Measurements from ENCODE around the gene LRRC32. TPM values are rescaled to one million over a fixed set of nuclear protein-coding genes. Genes with fewer than 3 reads are reported as not detected.

Gene LRRC32
- total RNA-seq, 2 experiments from 2014 or later = 1.8 to 2.4 TPM

DNA sequence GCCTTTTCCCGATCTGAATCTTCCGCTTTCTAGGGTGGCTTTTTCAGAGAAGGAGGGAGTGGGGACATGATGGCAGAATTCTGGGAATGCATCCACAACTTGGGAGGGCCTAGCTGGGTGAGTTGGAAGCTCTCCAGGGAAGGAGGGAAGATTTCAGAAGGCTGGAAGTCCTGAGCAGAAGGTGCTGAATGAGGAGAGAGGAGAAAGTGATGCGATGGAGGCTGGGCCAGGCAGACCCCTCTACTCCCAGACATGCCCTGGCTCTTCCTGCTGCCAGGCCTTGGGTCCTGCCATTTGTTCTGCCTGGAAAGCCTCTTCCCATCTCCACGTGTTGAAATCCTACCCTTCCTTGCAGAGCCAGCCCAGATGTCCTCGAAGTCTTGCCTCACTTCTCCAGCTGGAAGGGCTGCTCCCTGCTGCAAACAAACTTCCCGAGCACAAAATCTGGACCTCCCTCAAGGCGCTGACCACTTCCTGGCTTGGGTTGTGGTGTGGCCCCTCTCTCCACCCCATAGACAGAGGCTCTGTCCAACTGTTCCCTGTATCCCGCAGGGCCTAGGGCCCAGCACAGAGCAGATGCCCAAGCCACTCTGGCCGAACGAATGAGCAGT, 16.8 kb downstream of the LRRC32 start:
- H3K36me3 ChIP-seq (ENCODE audit: insufficient read depth, low read length) = no peaks in the 10 kb centered on the region
- POLR2A ChIA-PET = no interaction called here
- DNase-seq (no peak), ATAC-seq (ENCODE audit: poor library complexity) (no peak)
- H3K9me3 Mint-ChIP-seq = no peaks in the 10 kb centered on the region
- no peaks in the 10 kb centered on the region for H3K4me1 ChIP-seq (ENCODE audit: insufficient read depth, low read length)
- H3K4me3 Mint-ChIP-seq = no peak overlapping the region
- CTCF ChIA-PET = no interaction called here
- no peak overlapping the region for H3K27ac ChIP-seq (ENCODE audit: low read depth in 1 of 2, low read length in 2 of 2)
- no peak overlapping the region for H3K4me3 ChIP-seq (ENCODE audit: low read length)
- no peaks in the 10 kb centered on the region for H3K36me3 Mint-ChIP-seq (ENCODE audit: low read depth)
- peaks cover 0 to 4% of the 10 kb centered on the region in 2 experiments for H3K27me3 ChIP-seq (ENCODE audit: control insufficient read depth in 1 of 2, insufficient read depth in 2 of 2, low read length in 2 of 2)
- H3K27me3 Mint-ChIP-seq = peaks cover 17% of the 10 kb centered on the region
- TF ChIP-seq CTCF (IDR thresholded peaks at IDR 0.05) = no peak
- H3K9me3 ChIP-seq (ENCODE audit: control insufficient read depth in 1 of 2, insufficient read depth in 1 of 2, low read length in 2 of 2) = no peaks in the 10 kb centered on the region
- no peak overlapping the region for H3K27ac Mint-ChIP-seq
- intact Hi-C loops (cut with DNase I, micrococcal nuclease) = no loop called here
- no peaks in the 10 kb centered on the region for H3K4me1 Mint-ChIP-seq (ENCODE audit: low read depth)

DNA sequence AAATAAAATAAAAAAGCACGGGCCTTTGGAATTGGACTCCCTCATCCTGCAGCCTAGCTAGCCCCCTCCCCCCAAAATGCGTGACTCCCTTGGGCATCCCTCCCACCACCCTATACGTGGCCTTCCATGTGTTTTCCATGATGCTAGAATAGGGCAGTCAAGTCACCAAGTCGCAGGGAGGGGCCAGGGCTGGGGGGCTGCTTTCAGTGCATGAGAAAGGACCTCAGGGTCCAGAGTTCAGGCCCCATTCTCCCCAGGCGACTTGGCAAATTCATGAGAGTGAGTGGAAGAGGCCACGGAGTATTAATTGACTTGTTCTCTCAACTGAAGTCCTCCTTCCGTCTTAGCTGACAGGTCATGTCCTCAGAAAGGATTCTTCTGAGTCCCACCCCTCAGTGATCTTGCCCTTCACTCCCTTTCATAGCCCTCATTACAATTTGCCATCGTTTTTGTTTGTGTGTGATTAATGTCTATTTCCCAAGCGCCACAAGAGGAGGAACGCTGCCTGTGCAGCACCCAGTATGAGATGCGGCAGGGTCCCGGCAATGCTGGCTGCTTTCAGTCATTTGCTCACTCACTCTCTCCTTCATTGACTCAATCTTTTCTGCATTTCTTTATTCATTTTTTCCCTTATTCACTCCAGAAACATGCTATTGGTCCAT, 17.4 kb downstream of the LRRC32 start:
- no peak overlapping the region for H3K4me3 ChIP-seq (ENCODE audit: low read length)
- H3K4me3 Mint-ChIP-seq = no peak overlapping the region
- H3K36me3 Mint-ChIP-seq (ENCODE audit: low read depth) = no peaks in the 10 kb centered on the region
- no peaks in the 10 kb centered on the region for H3K36me3 ChIP-seq (ENCODE audit: insufficient read depth, low read length)
- DNase-seq (peak in 1 of 14 experiments; percentile 29), ATAC-seq (ENCODE audit: poor library complexity) (no peak)
- ChIA-PET POLR2A (no interaction called here), CTCF (no interaction called here)
- no peaks in the 10 kb centered on the region for H3K4me1 ChIP-seq (ENCODE audit: insufficient read depth, low read length)
- TF ChIP-seq CTCF (IDR thresholded peaks at IDR 0.05) = no peak
- peaks cover 0 to 2% of the 10 kb centered on the region in 2 experiments for H3K9me3 ChIP-seq (ENCODE audit: control insufficient read depth in 1 of 2, insufficient read depth in 1 of 2, low read length in 2 of 2)
- intact Hi-C loops (cut with DNase I, micrococcal nuclease) = no loop called here
- no peaks in the 10 kb centered on the region for H3K9me3 Mint-ChIP-seq
- H3K27ac Mint-ChIP-seq = no peak overlapping the region
- H3K27me3 ChIP-seq (ENCODE audit: control insufficient read depth in 1 of 2, insufficient read depth in 2 of 2, low read length in 2 of 2) = peaks cover 0 to 4% of the 10 kb centered on the region in 2 experiments
- H3K27me3 Mint-ChIP-seq = peaks cover 22% of the 10 kb centered on the region
- H3K27ac ChIP-seq (ENCODE audit: low read depth in 1 of 2, low read length in 2 of 2) = no peak overlapping the region
- H3K4me1 Mint-ChIP-seq (ENCODE audit: low read depth) = no peaks in the 10 kb centered on the region

- no peak overlapping the region for H3K4me3 ChIP-seq (ENCODE audit: low read length)
- Mint-ChIP-seq H3K36me3 (ENCODE audit: low read depth) (no peaks in the 10 kb centered on the region), H3K9me3 (no peaks in the 10 kb centered on the region), H3K27me3 (peaks cover 38% of the 10 kb centered on the region), H3K27ac (no peak overlapping the region), H3K4me3 (no peak overlapping the region), H3K4me1 (ENCODE audit: low read depth) (no peaks in the 10 kb centered on the region)
- H3K27ac ChIP-seq (ENCODE audit: low read depth in 1 of 2, low read length in 2 of 2) = no peak overlapping the region
- H3K27me3 ChIP-seq (ENCODE audit: control insufficient read depth in 1 of 2, insufficient read depth in 2 of 2, low read length in 2 of 2) = peaks cover 0 to 4% of the 10 kb centered on the region in 2 experiments
- H3K36me3 ChIP-seq (ENCODE audit: insufficient read depth, low read length) = no peaks in the 10 kb centered on the region
- ATAC-seq (ENCODE audit: poor library complexity) (no peak), DNase-seq (no peak)
- intact Hi-C loops (cut with DNase I, micrococcal nuclease) = no loop called here
- ChIA-PET POLR2A (no interaction called here), CTCF (no interaction called here)
- peaks cover 6 to 11% of the 10 kb centered on the region in 2 experiments for H3K9me3 ChIP-seq (ENCODE audit: control insufficient read depth in 1 of 2, insufficient read depth in 1 of 2, low read length in 2 of 2)
- no peaks in the 10 kb centered on the region for H3K4me1 ChIP-seq (ENCODE audit: insufficient read depth, low read length)
- no peak for TF ChIP-seq CTCF (IDR thresholded peaks at IDR 0.05)
These were observed 20.6 kb downstream of the LRRC32 start for GRCh38 chr11:76649851-76650372.
